H1 (cell line): Measurements from ENCODE around the gene UHRF2. TPM values are rescaled to one million over a fixed set of nuclear protein-coding genes. Genes with fewer than 3 reads are reported as not detected.

Experiments used
- CTCF ChIA-PET: fragments of 300-600 bp; sonication (Branson Sonifier 250); formaldehyde crosslinking; loops from one replicate; lab custom pipeline; 2021; ENCODE audit not compliant: partially characterized antibody; lab: Charles Lee
- POLR2A ChIA-PET: fragments of 300-600 bp; sonication (Branson Sonifier 250); formaldehyde crosslinking; loops from one replicate; lab custom pipeline; 2021; ENCODE audit warnings: inconsistent platforms; ENCODE audit not compliant: partially characterized antibody; lab: Charles Lee
- DNase-seq, 2 experiments: peaks; one replicate each; pipeline versions ENCODE4 v3.0.0 to v3.0.0-alpha.2; 2010 to 2022; ENCODE audit warnings: low spot score in 2 of 2, low read depth in 1 of 2, mixed read lengths in 1 of 2
- FAIRE-seq: peaks from 2 replicates; lab custom pipeline; 2011; peaks lifted over from hg19 to GRCh38; lab: Jason Lieb, UNC
- H2AFZ ChIP-seq: 2 replicates; pipeline ENCODE4 v1.8.1; 2012; ENCODE audit warnings: low read length, inconsistent platforms
- H2AK5ac ChIP-seq: 2 replicates; pipeline ENCODE4 v1.6.1; 2013; ENCODE audit warnings: low read depth, low read length
- H2BK120ac ChIP-seq: replicated peaks from 2 replicates; pipeline ENCODE3; 2013; ENCODE audit warnings: low read depth, low read length, inconsistent platforms
- H2BK12ac ChIP-seq: 2 replicates; pipeline ENCODE4 v1.6.1; 2013; ENCODE audit warnings: low read depth, low read length
- H2BK15ac ChIP-seq: 2 replicates; pipeline ENCODE4 v1.6.1; 2013; ENCODE audit warnings: low read length
- H2BK20ac ChIP-seq: 2 replicates; pipeline ENCODE4 v1.6.1; 2013; ENCODE audit warnings: low read length
- H2BK5ac ChIP-seq: 2 replicates; pipeline ENCODE4 v1.6.1; 2013; ENCODE audit warnings: low read depth, low read length
- H3K14ac ChIP-seq: 2 replicates; pipeline ENCODE4 v1.6.1; 2013; ENCODE audit warnings: inconsistent platforms; ENCODE audit not compliant: insufficient read length
- H3K18ac ChIP-seq: 2 replicates; pipeline ENCODE4 v1.6.1; 2013; ENCODE audit warnings: low read length; ENCODE audit errors: extremely low read depth
- H3K23ac ChIP-seq: 2 replicates; pipeline ENCODE4 v1.6.1; 2013; ENCODE audit warnings: inconsistent platforms; ENCODE audit not compliant: insufficient read length
- H3K23me2 ChIP-seq: 2 replicates; pipeline ENCODE4 v1.6.1; 2013; ENCODE audit warnings: low read depth, low read length
- H3K27ac ChIP-seq: 2 replicates; pipeline ENCODE4 v1.6.1; 2011; ENCODE audit warnings: low read depth, low read length, inconsistent platforms
- H3K27me3 ChIP-seq, 4 experiments: replicated peaks in 1 of 4; 1 replicate in 1 of 4; 2 replicates in 3 of 4; pipeline versions ENCODE4 v1.6.1 to v1.8.1; 2011 to 2013; ENCODE audit warnings: low read length in 3 of 4, mild to moderate bottlenecking in 3 of 4, inconsistent platforms in 2 of 4, mixed read lengths in 2 of 4, moderate library complexity in 1 of 4; ENCODE audit not compliant: control insufficient read depth in 3 of 4, insufficient read depth in 3 of 4; ENCODE audit errors: extremely low read depth in 1 of 4
- H3K36me3 ChIP-seq, 4 experiments: 2 replicates each; pipeline versions ENCODE4 v1.6.1 to v1.8.1; 2011 to 2013; ENCODE audit warnings: mild to moderate bottlenecking in 4 of 4, low read length in 3 of 4, moderate library complexity in 2 of 4, control low read depth in 1 of 4, inconsistent platforms in 1 of 4; ENCODE audit not compliant: insufficient read depth in 4 of 4, control insufficient read depth in 2 of 4
- H3K4ac ChIP-seq: replicated peaks from 2 replicates; pipeline ENCODE3; 2013; ENCODE audit warnings: low read length, low read depth, mixed read lengths, inconsistent platforms; ENCODE audit not compliant: insufficient read length
- H3K4me1 ChIP-seq, 4 experiments: replicated peaks in 1 of 4; 1 replicate in 1 of 4; 2 replicates in 3 of 4; pipeline versions ENCODE4 v1.6.1 to v1.8.1; 2011 to 2013; ENCODE audit warnings: low read length in 3 of 4, inconsistent platforms in 2 of 4, mixed read lengths in 1 of 4; ENCODE audit not compliant: insufficient read depth in 4 of 4, control insufficient read depth in 3 of 4
- H3K4me2 ChIP-seq, 2 experiments: 2 replicates each; pipeline versions ENCODE4 v1.6.1 to v1.8.1; 2011 to 2013; ENCODE audit warnings: low read depth in 2 of 2, low read length in 2 of 2, control low read depth in 1 of 2, inconsistent platforms in 1 of 2, mild to moderate bottlenecking in 1 of 2; ENCODE audit not compliant: insufficient read depth in 1 of 2
- H3K4me3 ChIP-seq, 4 experiments: fragments of 200-600, 300-600 bp in 1 of 4; sonication (generic), shearing (Covaris generic), sonication (Bioruptor Twin) in 1 of 4; 2 replicates each; pipeline versions ENCODE4 v1.5.1 to v1.8.1; 2011 to 2016; ENCODE audit warnings: low read length in 4 of 4, low read depth in 3 of 4, control low read depth in 2 of 4, inconsistent platforms in 2 of 4, mild to moderate bottlenecking in 2 of 4, mixed read lengths in 1 of 4, moderate library complexity in 1 of 4; ENCODE audit not compliant: insufficient read depth in 2 of 4; ENCODE audit errors: extremely low read depth in 1 of 4
- H3K56ac ChIP-seq: replicated peaks from 2 replicates; pipeline ENCODE3; 2013; ENCODE audit warnings: low read depth, mild to moderate bottlenecking, mixed read lengths, low read length, inconsistent platforms; ENCODE audit not compliant: insufficient read length
- H3K79me1 ChIP-seq: 2 replicates; pipeline ENCODE4 v1.6.1; 2013; ENCODE audit warnings: low read depth, low read length, control low read depth
- H3K79me2 ChIP-seq, 2 experiments: 2 replicates each; pipeline versions ENCODE4 v1.6.1 to v1.8.1; 2012 to 2013; ENCODE audit warnings: low read length in 2 of 2, mild to moderate bottlenecking in 2 of 2, inconsistent platforms in 1 of 2; ENCODE audit not compliant: insufficient read depth in 2 of 2, control insufficient read depth in 1 of 2
- H3K9ac ChIP-seq, 4 experiments: replicated peaks in 1 of 4; 1 replicate in 1 of 4; 2 replicates in 3 of 4; pipeline versions ENCODE4 v1.6.1 to v1.8.1; 2011 to 2013; ENCODE audit warnings: low read depth in 3 of 4, low read length in 3 of 4, control low read depth in 2 of 4, mild to moderate bottlenecking in 2 of 4, moderate library complexity in 2 of 4, inconsistent platforms in 1 of 4; ENCODE audit errors: extremely low read depth in 1 of 4
- H3K9me3 ChIP-seq, 2 experiments: 2 replicates each; pipeline versions ENCODE4 v1.6.1 to v1.8.1; 2012 to 2013; ENCODE audit warnings: mild to moderate bottlenecking in 2 of 2, moderate library complexity in 2 of 2, control low read depth in 1 of 2, inconsistent platforms in 1 of 2, low read depth in 1 of 2, low read length in 1 of 2, mixed read lengths in 1 of 2; ENCODE audit not compliant: insufficient read depth in 2 of 2
- H4K20me1 ChIP-seq, 2 experiments: replicated peaks in 1 of 2; 2 replicates each; pipeline versions ENCODE3 to v1.8.1; 2011 to 2013; ENCODE audit warnings: inconsistent platforms in 2 of 2, low read length in 2 of 2, mild to moderate bottlenecking in 1 of 2; ENCODE audit not compliant: insufficient read depth in 2 of 2, control insufficient read depth in 1 of 2
- H4K5ac ChIP-seq: 2 replicates; pipeline ENCODE4 v1.6.1; 2013; ENCODE audit warnings: low read length, low read depth, mixed read lengths, inconsistent platforms; ENCODE audit not compliant: insufficient read length
- H4K8ac ChIP-seq: 2 replicates; pipeline ENCODE4 v1.8.0; 2013; ENCODE audit warnings: mild to moderate bottlenecking, moderate library complexity, low read length, inconsistent platforms; ENCODE audit not compliant: insufficient read depth; ENCODE audit errors: extremely low read depth
- H4K91ac ChIP-seq: replicated peaks from 2 replicates; pipeline ENCODE3; 2013; ENCODE audit warnings: low read length, mixed read lengths, inconsistent platforms; ENCODE audit not compliant: insufficient read length
- GTF2F1 ChIP-seq: IDR thresholded peaks from 2 replicates; pipeline ENCODE4 v1.6.1; 2012; ENCODE audit warnings: low read depth, low read length, improper control_type of control experiment, borderline replicate concordance
- POLR2A ChIP-seq, 2 experiments: IDR thresholded peaks; 1 replicate in 1 of 2; 2 replicates in 1 of 2; pipeline ENCODE4 v1.6.1; 2011; ENCODE audit warnings: low read depth in 2 of 2, low read length in 2 of 2, mild to moderate bottlenecking in 2 of 2; ENCODE audit errors: control extremely low read depth in 1 of 2
- POLR2AphosphoS5 ChIP-seq: IDR thresholded peaks from 2 replicates; pipeline ENCODE4 v1.6.1; 2011; ENCODE audit warnings: low read depth, low read length
- SIN3A ChIP-seq, 2 experiments: IDR thresholded peaks in 1 of 2; conservative IDR thresholded peaks in 1 of 2; 2 replicates each; pipeline ENCODE4 v1.6.1; 2011 to 2012; ENCODE audit warnings: low read length in 2 of 2, improper control_type of control experiment in 1 of 2, low read depth in 1 of 2, mild to moderate bottlenecking in 1 of 2
- SIX5 ChIP-seq: IDR thresholded peaks from 2 replicates; pipeline ENCODE4 v1.6.1; 2011; ENCODE audit warnings: mild to moderate bottlenecking, low read depth, low read length
- TAF7 ChIP-seq: optimal IDR thresholded peaks from 2 replicates; pipeline ENCODE3; 2011; ENCODE audit warnings: low read depth, mild to moderate bottlenecking, inconsistent platforms, low read length, moderate library complexity, borderline replicate concordance
- WGBS, 2 experiments: shearing (Covaris generic) in 1 of 2; methylation state at CpG; one replicate each; pipeline versions ENCODE4 v1.1.6 to v1.1.7; 2013 to 2015; ENCODE audit warnings: low lambda C conversion rate in 2 of 2, mixed read lengths in 2 of 2, inconsistent platforms in 1 of 2, low coverage in 1 of 2, missing lambda C conversion rate in 1 of 2; ENCODE audit not compliant: insufficient replicate concordance in 2 of 2, insufficient coverage in 1 of 2, insufficient read length in 1 of 2; ENCODE audit errors: extremely low coverage in 1 of 2, missing lambda C conversion rate in 1 of 2; 5-methylcytosine and 5-hydroxymethylcytosine counted together
- polyA plus RNA-seq, 7 experiments: library from polyadenylated mRNA; depleted of rRNA in 3 of 7; stranded (reverse) in 5 of 7; unstranded in 2 of 7; fragments of >200 nt in 5 of 7; fragments of 200-250 nt in 2 of 7; gene quantifications; 1 replicate in 5 of 7; 2 replicates in 1 of 7; 4 replicates in 1 of 7; pipeline versions ENCODE4 v1.2.1 to v1.2.3, GENCODE V29; 2011 to 2013; ENCODE audit warnings: missing spikeins in 2 of 7, mixed read lengths in 2 of 7
- total RNA-seq: library from RNA; stranded (reverse); fragmentation: NEBNext Ultra II Directional; extraction: Animal tissue kit (Norgen Biotek cat#: 25700); gene quantifications from 2 replicates; pipeline ENCODE4 v1.2.1, GENCODE V29; 2021

UHRF2 gene
- total and polyA plus RNA-seq, 2 of the 8 experiments (the other 6 are each of a cell fraction or from before 2014, with no cell fraction given) = 31.8 to 48.0 TPM

DNA sequence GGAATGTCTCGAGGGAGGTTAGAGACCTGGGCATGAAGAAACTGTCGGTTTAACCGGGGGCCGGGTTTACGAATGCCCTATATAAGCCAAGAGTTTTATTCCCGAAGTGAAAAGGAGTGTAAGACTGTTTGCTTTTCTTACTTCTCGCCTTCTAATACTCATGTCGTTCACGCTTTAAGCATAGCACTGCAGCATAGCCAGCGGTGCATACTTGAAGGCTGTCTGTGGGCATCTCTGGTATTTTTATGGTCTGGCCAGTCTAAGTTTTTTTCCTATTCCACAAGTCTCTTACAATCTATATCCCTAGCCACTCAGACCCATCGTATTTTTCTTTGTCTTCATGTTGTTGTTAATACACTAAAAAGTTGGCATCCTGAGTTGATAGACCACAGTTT, 1.2 kb downstream of the UHRF2 start:
- no peak overlapping the region for H3K27ac ChIP-seq
- 5% methylated on average over 11 of the region's 11 CpGs; no CpG with 5 or more reads in 1 of the 2 experiments for WGBS, 2 experiments

More for the DNA sequence above, 1.2 kb downstream of the UHRF2 start:
- Histone ChIP-seq H2BK20ac (no peak overlapping the region), H3K9me3 (no peaks in the 10 kb centered on the region), H2BK15ac (no peak overlapping the region), H3K79me1 (peaks cover 7% of the 10 kb centered on the region; the same call in 1 of the 2 replicates), H4K91ac (no peak overlapping the region), H3K18ac (no peak overlapping the region), H4K20me1 (peaks cover 21% of the 10 kb centered on the region in 2 experiments), H2AK5ac (no peak overlapping the region), H3K23me2 (peaks cover 13% of the 10 kb centered on the region; the same call in 1 of the 2 replicates), H3K4me2 (peak overlapping the region; percentile 76 to 83), H3K79me2 (peaks cover 10 to 57% of the 10 kb centered on the region in 2 experiments), H2BK5ac (no peak overlapping the region), H2AFZ (no peak overlapping the region), H2BK12ac (no peak overlapping the region), H3K14ac (no peak overlapping the region), H3K4me1 (peaks cover 3 to 7% (median 5%) of the 10 kb centered on the region in 4 experiments; a peak in 4 of 7 replicates), H4K5ac (no peak overlapping the region), H3K23ac (no peak overlapping the region), H3K9ac (peak overlapping the region; percentile 64 to 98 (median 96)), H3K27me3 (peaks cover 0 to 6% (median 0%) of the 10 kb centered on the region in 4 experiments; a peak in 2 of 7 replicates), H3K4ac (no peak overlapping the region), H4K8ac (no peak overlapping the region), H2BK120ac (no peak overlapping the region), H3K56ac (no peak overlapping the region), H3K4me3 (peak overlapping the region; percentile 90 to 97 (median 94)), H3K36me3 (no peaks in the 10 kb centered on the region)
- TF ChIP-seq SIN3A (conservative IDR thresholded peaks at IDR 0.05 in 1 of 2, IDR thresholded peaks at IDR 0.05 in 1 of 2; ENCODE audit: low read depth in 1 of 2, low read length in 2 of 2) (no peak), POLR2AphosphoS5 (no peak), SIX5 (no peak), POLR2A (IDR thresholded peaks at IDR 0.05; ENCODE audit: control extremely low read depth in 1 of 2, low read depth in 2 of 2, low read length in 2 of 2) (peak in 1 of 2 experiments; percentile 34; a peak in 1 of 3 replicates), GTF2F1 (no peak), TAF7 (no peak)
- POLR2A ChIA-PET = interaction anchor here (0.6 to 4.0 kb wide), 18 partner anchors 9 to 580 kb away, joined by 3 to 36 read pairs (median 5); no protein-coding TSS in a partner anchor
- no peak for DNase-seq
- peak; percentile 69 for FAIRE-seq
- CTCF ChIA-PET = interaction anchor here (1.2 to 2.1 kb wide), 4 partner anchors 10 to 61 kb away, joined by 3 to 7 read pairs (median 4); no protein-coding TSS in a partner anchor
